RPMI7951 (cell line): ENCODE measurements around the gene MIOS. TPM values are rescaled to one million over a fixed set of nuclear protein-coding genes. Genes with fewer than 3 reads are reported as not detected.
"Not testable (repeated sequence)": the region's sequence is repeated elsewhere in the genome, so short reads cannot be mapped to it uniquely, and the experiment has no call there.

Experiments used
- DNase-seq: peaks from one replicate; pipeline ENCODE4 v3.0.0-alpha.2; 2012; ENCODE audit warnings: low read depth
- total RNA-seq: library from RNA; depleted of rRNA; stranded (reverse); fragments of >200 nt; shearing (Covaris generic); gene quantifications from 2 replicates; pipeline ENCODE4 v1.2.3, GENCODE V29; 2014; rRNA removed

Gene MIOS
- total RNA-seq, 1 experiment from 2014 or later, result 33.5 TPM

DNA sequence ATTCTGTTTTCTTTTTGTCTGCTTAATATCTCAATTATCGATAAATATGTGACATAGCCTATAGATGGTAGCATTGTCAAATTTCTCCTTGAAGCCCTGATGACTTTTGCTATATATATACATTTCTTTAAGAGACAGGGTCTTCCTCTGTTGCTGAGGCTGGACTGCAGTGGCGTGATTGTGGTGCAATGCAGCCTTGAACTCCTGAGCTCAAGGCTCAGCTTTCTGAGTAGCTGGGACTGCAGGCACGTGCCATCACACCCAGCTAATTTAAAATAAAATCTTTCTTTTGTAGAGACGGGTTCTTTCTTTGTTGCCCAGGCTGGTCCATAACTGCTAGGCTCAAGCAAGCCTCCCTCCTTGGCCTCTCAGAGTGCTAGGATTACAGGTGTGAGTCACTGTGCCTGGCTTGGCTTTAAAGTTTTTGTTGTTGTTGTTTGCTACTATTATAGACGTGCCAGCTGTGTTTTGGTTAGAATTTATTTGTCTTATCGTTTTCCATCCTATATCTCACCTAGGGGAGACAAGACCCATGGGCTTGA is 80.9 kb downstream of the MIOS start:
- DNase-seq, result no peak

DNA sequence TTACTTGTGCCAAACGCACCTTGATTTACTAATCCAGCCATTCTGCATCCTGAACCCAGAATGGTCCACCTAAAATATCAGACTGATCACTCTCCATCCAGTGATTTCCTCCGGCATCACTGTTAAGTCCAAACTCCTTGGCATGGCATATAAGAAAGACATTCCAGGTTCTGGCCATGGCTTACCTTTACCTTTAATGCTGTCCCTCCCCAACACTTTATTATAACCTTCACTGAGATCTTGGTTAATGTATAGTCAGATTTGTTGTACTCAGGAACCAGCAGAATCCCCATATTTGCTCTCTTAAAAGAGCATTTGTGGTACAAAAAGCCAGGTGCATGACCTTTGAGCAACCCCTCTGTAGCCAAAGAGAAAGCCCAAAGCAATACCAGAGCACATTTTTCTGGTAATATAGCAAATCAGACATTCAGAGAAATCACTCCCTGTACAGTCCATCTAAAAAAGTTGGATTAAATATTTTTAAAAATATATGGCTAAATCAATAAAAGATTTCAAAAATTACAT is 84.1 kb downstream of the MIOS start:
- DNase-seq, result no peak

DNA sequence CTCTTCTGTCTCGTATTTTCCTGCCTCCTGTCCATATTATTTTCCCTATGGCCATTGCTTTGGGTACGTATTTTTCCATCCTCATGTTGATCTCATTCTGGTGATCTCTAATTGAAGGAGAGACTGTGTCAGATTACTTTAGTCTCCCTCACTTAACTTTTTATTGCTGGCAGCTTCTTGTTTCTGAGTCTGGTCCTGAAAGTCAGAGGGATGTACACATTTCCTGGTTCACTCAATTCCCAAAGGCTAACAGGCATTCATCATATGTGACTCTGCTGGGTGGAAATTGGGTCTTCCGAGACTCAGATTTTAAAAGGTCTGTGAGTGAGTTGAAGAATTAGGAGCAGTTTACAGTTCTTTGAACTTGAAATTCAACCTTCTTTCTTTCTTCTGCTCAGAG is 84.8 kb downstream of the MIOS start:
- DNase-seq, result no peak

DNA sequence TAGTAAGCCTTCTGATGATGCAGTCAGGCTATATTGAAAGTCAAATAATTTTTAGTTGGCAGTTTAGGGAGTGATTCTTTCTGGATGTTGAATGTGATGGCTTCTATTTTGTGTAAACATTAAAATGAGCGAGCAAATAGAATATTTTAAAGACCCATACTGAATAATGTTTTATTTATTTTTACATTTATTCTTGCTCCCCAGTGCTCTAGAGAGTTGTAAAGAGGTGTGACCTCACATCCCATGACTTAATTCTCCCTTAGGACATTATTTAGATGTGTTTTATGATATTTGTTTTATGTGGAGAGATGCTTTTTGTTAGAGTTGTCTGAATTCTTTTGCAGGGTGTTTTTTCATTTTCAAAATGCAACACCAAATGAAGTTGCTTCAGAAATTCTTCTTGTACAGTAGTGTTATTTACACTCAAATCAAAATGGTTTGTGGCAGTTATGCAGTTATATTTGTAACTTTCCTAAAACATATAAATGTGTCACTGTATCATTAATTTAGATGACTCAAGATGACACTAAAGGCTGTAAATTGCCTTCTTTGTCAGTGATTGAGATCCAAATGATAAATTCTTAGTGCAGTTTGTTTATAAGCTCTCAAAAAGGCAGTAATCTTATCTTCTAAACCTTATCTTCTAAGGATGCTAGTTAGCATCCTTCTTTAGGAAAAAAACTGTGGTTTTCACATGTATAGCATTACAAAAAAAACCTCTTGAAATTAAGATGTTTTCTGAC is 86.3 kb downstream of the MIOS start:
- no peak for DNase-seq

DNA sequence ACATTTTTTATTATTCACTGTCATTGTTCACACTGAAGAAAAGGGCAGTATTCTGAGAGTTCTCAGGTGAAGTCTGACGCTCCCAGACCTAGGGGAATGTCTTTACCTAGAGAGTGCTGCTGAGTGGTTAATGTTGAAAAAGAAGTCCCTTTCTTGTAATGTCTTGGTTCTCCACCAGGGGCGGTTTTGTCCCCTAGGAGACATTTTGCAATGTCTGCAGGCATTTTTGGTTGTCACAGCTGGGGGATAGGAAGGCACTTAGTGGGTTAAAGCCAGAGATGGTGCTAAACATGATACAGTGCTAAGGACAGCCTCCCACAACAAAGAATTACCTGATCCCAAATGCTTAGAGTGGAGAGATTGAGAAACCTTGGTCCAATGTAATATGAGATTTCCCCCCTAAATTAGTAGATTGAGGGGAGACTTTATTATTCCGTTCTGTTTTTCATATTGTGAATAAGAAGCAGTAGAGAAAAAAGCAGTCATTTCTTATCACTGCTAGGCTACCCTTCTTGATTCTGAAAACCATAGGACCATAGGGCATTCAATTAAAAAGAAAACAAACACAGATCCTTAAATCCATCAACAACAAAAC is 87.0 kb downstream of the MIOS start:
- DNase-seq, result peak; percentile 29

DNA sequence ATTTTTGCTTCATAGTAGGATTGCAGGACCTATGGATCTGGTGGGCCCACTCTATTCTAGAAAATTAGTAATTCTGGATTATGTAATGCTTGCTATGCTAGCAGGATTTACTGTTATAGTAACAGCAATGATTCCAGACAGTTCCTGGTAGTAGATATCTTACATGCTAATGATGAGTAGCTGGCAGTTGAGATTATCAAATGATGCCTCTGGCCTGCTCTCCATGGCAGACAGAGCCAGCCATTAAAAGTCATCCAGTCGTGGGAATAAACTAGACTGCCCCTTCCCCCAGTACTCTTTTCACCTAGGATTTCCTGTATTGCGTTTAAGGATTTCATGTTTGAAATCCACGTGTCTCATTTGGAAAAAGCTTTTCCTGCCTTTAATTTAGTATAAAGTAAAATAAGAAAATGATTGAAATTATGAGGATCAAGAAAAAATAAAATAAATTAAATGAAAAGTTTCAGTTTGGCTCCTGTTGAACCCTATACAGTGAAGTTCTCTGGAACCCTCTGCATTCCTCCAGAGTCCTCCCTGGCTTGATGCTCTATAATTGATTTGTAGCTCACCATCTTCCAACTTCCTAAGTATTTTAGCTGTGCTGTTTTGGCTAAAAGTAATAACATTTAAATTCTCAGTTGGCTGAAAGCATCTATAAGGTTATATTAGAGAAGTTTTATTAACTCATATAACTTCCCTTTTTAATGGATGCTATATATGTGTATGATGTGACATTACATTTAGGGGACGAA is 88.5 kb downstream of the MIOS start:
- DNase-seq, result no peak

DNA sequence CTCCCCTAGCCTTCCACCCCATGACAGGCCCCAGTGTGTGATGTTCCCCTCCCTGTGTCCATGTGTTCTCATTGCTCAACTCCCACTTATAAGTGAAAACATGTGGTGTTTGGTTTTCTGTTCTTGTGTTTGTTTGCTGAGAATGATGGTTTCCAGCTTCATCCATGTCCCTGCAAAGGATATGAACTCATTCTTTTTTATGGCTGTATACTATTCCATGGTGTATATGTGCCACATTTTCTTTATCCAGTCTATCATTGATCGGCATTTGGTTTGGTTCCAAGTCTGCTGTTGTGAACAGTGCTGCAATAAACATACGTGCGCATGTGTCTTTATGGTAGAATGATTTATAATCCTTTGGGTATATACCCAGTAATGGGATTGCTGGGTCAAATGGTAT is 89.8 kb downstream of the MIOS start:
- not testable (repeated sequence) for DNase-seq

Other genes with a start within 250 kb of the MIOS start
- under 0.01 TPM in 1 of 2 replicates, not detected in the other for gene COL28A1, start 31.0 kb upstream of the MIOS start, total RNA-seq
- gene UMAD1, start 73.9 kb downstream of the MIOS start, total RNA-seq, result 21.2 and 24.4 TPM in 2 replicates
- 167 and 175 TPM in 2 replicates for gene RPA3, start 151.7 kb downstream of the MIOS start, total RNA-seq